Measurements from ENCODE around the gene SH3BGRL2.

DNA sequence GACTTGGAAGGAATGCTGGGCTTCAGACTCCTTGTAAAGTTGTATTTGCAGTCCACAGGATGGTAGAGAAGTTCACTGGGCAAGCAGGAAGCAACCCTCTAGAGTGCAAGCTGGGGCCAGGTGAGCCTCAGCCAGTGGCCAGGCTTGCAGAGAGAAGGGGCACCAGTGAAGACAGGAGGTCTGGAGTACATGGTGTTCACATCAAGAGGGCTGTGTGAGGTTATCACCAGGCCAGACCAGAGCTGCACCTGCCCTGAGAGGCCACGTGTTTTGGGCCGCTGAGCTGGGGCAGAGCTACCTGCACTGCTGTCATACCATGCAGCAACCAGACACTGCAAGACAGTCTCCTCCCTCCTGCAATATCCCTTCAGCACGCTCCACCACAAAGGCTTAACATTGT, 79.0 kb downstream of the SH3BGRL2 start:
- no peak for TF ChIP-seq CTCF (IDR thresholded peaks at IDR 0.05; ENCODE audit: insufficient read depth, low read length)
- TF ChIP-seq, protein P1, sequence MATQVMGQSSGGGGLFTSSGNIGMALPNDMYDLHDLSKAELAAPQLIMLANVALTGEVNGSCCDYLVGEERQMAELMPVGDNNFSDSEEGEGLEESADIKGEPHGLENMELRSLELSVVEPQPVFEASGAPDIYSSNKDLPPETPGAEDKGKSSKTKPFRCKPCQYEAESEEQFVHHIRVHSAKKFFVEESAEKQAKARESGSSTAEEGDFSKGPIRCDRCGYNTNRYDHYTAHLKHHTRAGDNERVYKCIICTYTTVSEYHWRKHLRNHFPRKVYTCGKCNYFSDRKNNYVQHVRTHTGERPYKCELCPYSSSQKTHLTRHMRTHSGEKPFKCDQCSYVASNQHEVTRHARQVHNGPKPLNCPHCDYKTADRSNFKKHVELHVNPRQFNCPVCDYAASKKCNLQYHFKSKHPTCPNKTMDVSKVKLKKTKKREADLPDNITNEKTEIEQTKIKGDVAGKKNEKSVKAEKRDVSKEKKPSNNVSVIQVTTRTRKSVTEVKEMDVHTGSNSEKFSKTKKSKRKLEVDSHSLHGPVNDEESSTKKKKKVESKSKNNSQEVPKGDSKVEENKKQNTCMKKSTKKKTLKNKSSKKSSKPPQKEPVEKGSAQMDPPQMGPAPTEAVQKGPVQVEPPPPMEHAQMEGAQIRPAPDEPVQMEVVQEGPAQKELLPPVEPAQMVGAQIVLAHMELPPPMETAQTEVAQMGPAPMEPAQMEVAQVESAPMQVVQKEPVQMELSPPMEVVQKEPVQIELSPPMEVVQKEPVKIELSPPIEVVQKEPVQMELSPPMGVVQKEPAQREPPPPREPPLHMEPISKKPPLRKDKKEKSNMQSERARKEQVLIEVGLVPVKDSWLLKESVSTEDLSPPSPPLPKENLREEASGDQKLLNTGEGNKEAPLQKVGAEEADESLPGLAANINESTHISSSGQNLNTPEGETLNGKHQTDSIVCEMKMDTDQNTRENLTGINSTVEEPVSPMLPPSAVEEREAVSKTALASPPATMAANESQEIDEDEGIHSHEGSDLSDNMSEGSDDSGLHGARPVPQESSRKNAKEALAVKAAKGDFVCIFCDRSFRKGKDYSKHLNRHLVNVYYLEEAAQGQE (IDR thresholded peaks at IDR 0.05; ENCODE audit: insufficient replicate concordance, low read depth), result no peak
- TF ChIP-seq GABPA (IDR thresholded peaks at IDR 0.05; ENCODE audit: low read depth), result no peak
- no peak for TF ChIP-seq SPI1 (IDR thresholded peaks at IDR 0.05; ENCODE audit: borderline replicate concordance, low read depth)
